Measurements from ENCODE around the gene VPS33B. TPM values are rescaled to one million over a fixed set of nuclear protein-coding genes. Genes with fewer than 3 reads are reported as not detected.

Gene VPS33B
- polyA plus RNA-seq, 1 experiment, result 12.3 TPM

- Histone ChIP-seq H3K4me3 (ENCODE audit: low read depth, low read length) (no peak overlapping the region), H3K9me3 (ENCODE audit: control insufficient read depth, insufficient read depth, low read length) (no peaks in the 10 kb centered on the region), H3K27ac (ENCODE audit: low read depth, low read length) (no peak overlapping the region), H3K27me3 (ENCODE audit: control insufficient read depth, insufficient read depth, low read length) (no peaks in the 10 kb centered on the region)
- no peak for TF ChIP-seq CTCF (IDR thresholded peaks at IDR 0.05; ENCODE audit: low read depth, low read length)
- ChIA-PET POLR2A (no interaction called here), CTCF (interaction anchor here (0.7 to 8.7 kb wide), 4 partner anchors 26 to 341 kb away, joined by 3 to 157 read pairs (median 34); partner anchors contain the start of genes HDDC3 and UNC45A)
- DNase-seq (ENCODE audit: low read depth, low spot score), result no peak
Measured at GRCh38 chr15:90960298-90961091, 61.9 kb downstream of the VPS33B start.

GRCh38 chr15:90959894-90960293 is 62.5 kb downstream of the VPS33B start:
- Histone ChIP-seq H3K27me3 (ENCODE audit: control insufficient read depth, insufficient read depth, low read length) (no peaks in the 10 kb centered on the region), H3K27ac (ENCODE audit: low read depth, low read length) (no peak overlapping the region), H3K9me3 (ENCODE audit: control insufficient read depth, insufficient read depth, low read length) (peaks cover 1% of the 10 kb centered on the region; the same call in 1 of the 2 replicates), H3K4me3 (ENCODE audit: low read depth, low read length) (no peak overlapping the region)
- ChIA-PET POLR2A (no interaction called here), CTCF (interaction anchor here (0.7 to 8.7 kb wide), 4 partner anchors 26 to 340 kb away, joined by 3 to 157 read pairs (median 34); partner anchors contain the start of genes HDDC3 and UNC45A)
- no peak for DNase-seq (ENCODE audit: low read depth, low spot score)
- TF ChIP-seq CTCF (IDR thresholded peaks at IDR 0.05; ENCODE audit: low read depth, low read length), result no peak

- Histone ChIP-seq H3K4me3 (ENCODE audit: low read depth, low read length) (no peak overlapping the region), H3K27ac (ENCODE audit: low read depth, low read length) (no peak overlapping the region), H3K9me3 (ENCODE audit: control insufficient read depth, insufficient read depth, low read length) (peaks cover 3% of the 10 kb centered on the region; the same call in 1 of the 2 replicates), H3K27me3 (ENCODE audit: control insufficient read depth, insufficient read depth, low read length) (no peaks in the 10 kb centered on the region)
- DNase-seq (ENCODE audit: low read depth, low spot score), result no peak
- CTCF ChIA-PET, result interaction anchor here (0.7 to 8.7 kb wide), 8 partner anchors 13 to 314 kb away, joined by 3 to 157 read pairs (median 34); partner anchors contain the start of genes HDDC3 and UNC45A
- POLR2A ChIA-PET, result no interaction called here
- TF ChIP-seq CTCF (IDR thresholded peaks at IDR 0.05; ENCODE audit: low read depth, low read length), result no peak
Measured at GRCh38 chr15:90959028-90959595, 63.3 kb downstream of the VPS33B start.

- Histone ChIP-seq H3K4me3 (ENCODE audit: low read depth, low read length) (peak overlapping the region; percentile 66), H3K27ac (ENCODE audit: low read depth, low read length) (no peak overlapping the region), H3K9me3 (ENCODE audit: control insufficient read depth, insufficient read depth, low read length) (peaks cover 3% of the 10 kb centered on the region; the same call in 1 of the 2 replicates), H3K27me3 (ENCODE audit: control insufficient read depth, insufficient read depth, low read length) (no peaks in the 10 kb centered on the region)
- TF ChIP-seq CTCF (IDR thresholded peaks at IDR 0.05; ENCODE audit: low read depth, low read length), result no peak
- CTCF ChIA-PET, result interaction anchor here (1.1 to 8.7 kb wide), 15 partner anchors 9 to 318 kb away, joined by 3 to 157 read pairs (median 27); partner anchors contain the start of genes HDDC3 and UNC45A
- POLR2A ChIA-PET, result no interaction called here
- no peak for DNase-seq (ENCODE audit: low read depth, low spot score)
Measured at GRCh38 chr15:90957791-90958190, 64.6 kb downstream of the VPS33B start.
